A172 (cell line): Measurements from ENCODE around the gene CXorf38. TPM values are rescaled to one million over a fixed set of nuclear protein-coding genes. Genes with fewer than 3 reads are reported as not detected.

ENCODE experiments used
- DNase-seq: peaks from one replicate; pipeline ENCODE4 v3.0.0-alpha.2; 2015; ENCODE audit warnings: low spot score
- total RNA-seq: library from RNA; depleted of rRNA; stranded (reverse); fragments of >200 nt; shearing (Covaris generic); gene quantifications from 2 replicates; pipeline ENCODE4 v1.2.3, GENCODE V29; 2014; rRNA removed

CXorf38 gene
- total RNA-seq = 24.4 and 25.3 TPM in 2 replicates

GRCh38 chrX:40647307-40648197 is at the start of gene CXorf38:
CXorf38 (minus strand) TSS chrX:40647561; CDS start chrX:40647520, 41 bp downstream.
- DNase-seq = peak; percentile 74

GRCh38 chrX:40694802-40695201 is 47.4 kb upstream of the CXorf38 start:
- no peak for DNase-seq

GRCh38 chrX:40688929-40689328 is 41.6 kb upstream of the CXorf38 start:
- DNase-seq = no peak

- DNase-seq = no peak
These were observed 39.8 kb upstream of the CXorf38 start for GRCh38 chrX:40687169-40687568.

GRCh38 chrX:40685362-40685918 is 38.1 kb upstream of the CXorf38 start:
- no peak for DNase-seq

- DNase-seq = no peak
These were observed 36.7 kb upstream of the CXorf38 start for GRCh38 chrX:40684092-40684491.

- DNase-seq = no peak
These were observed 35.9 kb upstream of the CXorf38 start for GRCh38 chrX:40683245-40683644.

GRCh38 chrX:40671126-40671525 is 23.8 kb upstream of the CXorf38 start:
- DNase-seq = no peak

GRCh38 chrX:40663880-40664630 is 16.7 kb upstream of the CXorf38 start:
- DNase-seq = peak; percentile 1

GRCh38 chrX:40663078-40663740 is 15.8 kb upstream of the CXorf38 start:
- DNase-seq = no peak

- DNase-seq = no peak
These were observed 14.1 kb upstream of the CXorf38 start for GRCh38 chrX:40661489-40661888.

GRCh38 chrX:40660381-40660780 is 13.0 kb upstream of the CXorf38 start:
- DNase-seq = no peak

GRCh38 chrX:40653535-40653934 is 6.2 kb upstream of the CXorf38 start:
- DNase-seq = no peak

- DNase-seq = no peak
These were observed 5.3 kb upstream of the CXorf38 start for GRCh38 chrX:40652664-40653063.

GRCh38 chrX:40651620-40652223 is 4.4 kb upstream of the CXorf38 start:
- DNase-seq = peak; percentile 49

GRCh38 chrX:40646489-40647306 is 663 bp downstream of the CXorf38 start:
- peak; percentile 29 for DNase-seq

- peak; percentile 75 for DNase-seq
These were observed 2.5 kb downstream of the CXorf38 start for GRCh38 chrX:40644821-40645358.

- DNase-seq = peak; percentile 0
These were observed 3.2 kb downstream of the CXorf38 start for GRCh38 chrX:40644176-40644575.

GRCh38 chrX:40637687-40638086 is 9.7 kb downstream of the CXorf38 start:
- DNase-seq = no peak

- no peak for DNase-seq
These were observed 15.2 kb downstream of the CXorf38 start for GRCh38 chrX:40632199-40632598.
